Neural crest cell (in vitro differentiated cells): ENCODE measurements around the gene PCYT1B. TPM values are rescaled to one million over a fixed set of nuclear protein-coding genes. Genes with fewer than 3 reads are reported as not detected.
A peak's percentile ranks its signal among the peaks of the same experiment; 100 is the strongest.

Experiments used
- DNase-seq: peaks from one replicate; pipeline ENCODE4 v3.0.0; 2021; ENCODE audit warnings: low read depth, mixed read lengths, low spot score
- H3K27ac Mint-ChIP-seq: one replicate; pipeline ENCODE4 v1.8.0; 2021; ENCODE audit warnings: mild to moderate bottlenecking, mixed read lengths; ENCODE audit not compliant: unreplicated experiment
- H3K27me3 Mint-ChIP-seq: 2 replicates; pipeline ENCODE4 v1.8.0; 2021; ENCODE audit warnings: low read depth, mild to moderate bottlenecking, mixed read lengths
- H3K36me3 Mint-ChIP-seq: 2 replicates; pipeline ENCODE4 v1.8.0; 2021; ENCODE audit warnings: low read depth, mild to moderate bottlenecking, mixed read lengths
- H3K4me1 Mint-ChIP-seq: 2 replicates; pipeline ENCODE4 v1.8.0; 2021; ENCODE audit warnings: mixed read lengths
- H3K4me3 Mint-ChIP-seq: one replicate; pipeline ENCODE4 v1.8.0; 2021; ENCODE audit warnings: mild to moderate bottlenecking, mixed read lengths
- H3K9me3 Mint-ChIP-seq: 2 replicates; pipeline ENCODE4 v1.8.0; 2021; ENCODE audit warnings: mixed read lengths
- CTCF ChIP-seq: fragments of 200-600 bp; sonication (generic); conservative IDR thresholded peaks from 2 replicates; pipeline ENCODE4 v1.5.0; 2021; ENCODE audit warnings: antibody characterized with exemption, mild to moderate bottlenecking
- total RNA-seq: library from RNA; stranded (reverse); gene quantifications from 2 replicates; pipeline ENCODE4 v1.2.1, GENCODE V29; 2021

Gene PCYT1B
- total RNA-seq, 1 donor from 2014 or later, result 32.3 TPM

- Mint-ChIP-seq H3K4me1 (no peaks in the 10 kb centered on the region), H3K27me3 (peaks cover 7% of the 10 kb centered on the region), H3K36me3 (no peaks in the 10 kb centered on the region), H3K9me3 (peaks cover 7% of the 10 kb centered on the region), H3K27ac (no peak overlapping the region), H3K4me3 (no peak overlapping the region)
- DNase-seq, result no peak
- TF ChIP-seq CTCF, result no peak
Observed at GRCh38 chrX:24684048-24684447, 36.9 kb upstream of the PCYT1B start.

DNA sequence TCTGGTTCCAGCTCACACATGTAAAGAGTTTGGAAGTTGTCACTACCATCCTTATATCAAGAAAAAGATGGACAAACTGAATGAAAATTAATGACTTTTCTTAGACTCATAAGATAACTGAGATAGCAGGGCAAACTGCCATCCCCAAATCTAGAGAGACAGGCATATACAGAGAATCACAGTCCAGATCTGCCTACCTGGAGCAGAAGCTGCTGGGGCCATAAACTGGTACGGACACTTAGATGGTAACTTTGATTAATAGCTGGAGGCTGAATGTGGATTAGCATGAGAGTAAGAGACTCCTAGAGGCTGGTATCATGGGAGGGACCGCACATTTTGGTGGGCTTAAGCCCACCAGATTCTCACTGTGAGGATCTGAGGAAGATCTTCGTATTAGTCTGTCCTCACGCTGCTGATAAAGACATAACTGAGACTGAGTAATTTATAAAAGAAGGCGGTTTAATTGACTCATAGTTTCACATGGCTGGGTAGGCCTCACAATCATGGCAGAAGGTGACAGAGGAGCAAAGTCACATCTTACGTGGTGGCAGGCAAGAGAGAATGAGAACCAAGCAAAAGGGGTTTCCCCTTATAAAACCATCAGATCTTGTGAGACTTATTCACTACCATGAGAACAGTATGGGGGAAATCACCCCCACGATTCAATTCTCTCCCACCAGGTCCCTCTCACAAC, 35.7 kb upstream of the PCYT1B start:
- DNase-seq, result no peak
- TF ChIP-seq CTCF, result no peak
- H3K4me1 Mint-ChIP-seq, result no peaks in the 10 kb centered on the region
- peaks cover 7% of the 10 kb centered on the region for H3K9me3 Mint-ChIP-seq
- H3K36me3 Mint-ChIP-seq, result no peaks in the 10 kb centered on the region
- H3K27ac Mint-ChIP-seq, result no peak overlapping the region
- H3K4me3 Mint-ChIP-seq, result no peak overlapping the region
- H3K27me3 Mint-ChIP-seq, result peaks cover 7% of the 10 kb centered on the region

- H3K4me3 Mint-ChIP-seq, result no peak overlapping the region
- H3K27me3 Mint-ChIP-seq, result no peaks in the 10 kb centered on the region
- no peaks in the 10 kb centered on the region for H3K36me3 Mint-ChIP-seq
- peak; percentile 79 for TF ChIP-seq CTCF
- peaks cover 30% of the 10 kb centered on the region for H3K4me1 Mint-ChIP-seq
- peaks cover 5% of the 10 kb centered on the region for H3K9me3 Mint-ChIP-seq
- DNase-seq, result no peak
- no peak overlapping the region for H3K27ac Mint-ChIP-seq
Observed at GRCh38 chrX:24676403-24677024, 29.4 kb upstream of the PCYT1B start.

DNA sequence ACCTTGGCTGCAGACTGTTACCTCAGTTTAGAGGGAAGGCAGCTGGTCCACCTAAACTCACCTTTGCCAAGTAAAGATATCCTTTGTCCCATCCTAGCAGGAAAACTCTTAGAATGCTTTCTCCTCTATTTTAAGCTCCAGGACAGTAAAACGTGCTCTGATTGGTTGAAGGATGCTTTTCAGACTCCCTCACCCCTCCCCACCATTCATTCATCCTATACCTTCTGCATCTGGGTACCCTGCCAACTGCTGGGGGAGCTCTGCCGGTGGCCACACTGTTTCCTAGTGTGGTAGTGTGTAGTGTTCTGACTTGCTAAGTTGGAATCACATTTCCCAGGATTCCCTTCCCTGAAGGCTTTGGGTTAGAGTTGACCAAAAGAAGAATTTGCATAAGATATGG, 26.3 kb upstream of the PCYT1B start:
- H3K4me3 Mint-ChIP-seq, result peak overlapping the region; percentile 75
- H3K9me3 Mint-ChIP-seq, result peaks cover 3% of the 10 kb centered on the region
- H3K27ac Mint-ChIP-seq, result peak overlapping the region; percentile 86

GRCh38 chrX:24672701-24673190, 25.6 kb upstream of the PCYT1B start:
- Mint-ChIP-seq H3K4me3 (peak overlapping the region; percentile 75), H3K27ac (peak overlapping the region; percentile 96), H3K9me3 (peaks cover 3% of the 10 kb centered on the region), H3K36me3 (no peaks in the 10 kb centered on the region), H3K27me3 (no peaks in the 10 kb centered on the region), H3K4me1 (peaks cover 40% of the 10 kb centered on the region)
- TF ChIP-seq CTCF, result no peak
- DNase-seq, result peak; percentile 52

More for the DNA sequence above, 26.3 kb upstream of the PCYT1B start:
- Mint-ChIP-seq H3K27me3 (no peaks in the 10 kb centered on the region), H3K36me3 (no peaks in the 10 kb centered on the region), H3K4me1 (peaks cover 34% of the 10 kb centered on the region)
- no peak for TF ChIP-seq CTCF
- DNase-seq, result no peak
